ENCODE measurements around the gene LAMA2.

DNA sequence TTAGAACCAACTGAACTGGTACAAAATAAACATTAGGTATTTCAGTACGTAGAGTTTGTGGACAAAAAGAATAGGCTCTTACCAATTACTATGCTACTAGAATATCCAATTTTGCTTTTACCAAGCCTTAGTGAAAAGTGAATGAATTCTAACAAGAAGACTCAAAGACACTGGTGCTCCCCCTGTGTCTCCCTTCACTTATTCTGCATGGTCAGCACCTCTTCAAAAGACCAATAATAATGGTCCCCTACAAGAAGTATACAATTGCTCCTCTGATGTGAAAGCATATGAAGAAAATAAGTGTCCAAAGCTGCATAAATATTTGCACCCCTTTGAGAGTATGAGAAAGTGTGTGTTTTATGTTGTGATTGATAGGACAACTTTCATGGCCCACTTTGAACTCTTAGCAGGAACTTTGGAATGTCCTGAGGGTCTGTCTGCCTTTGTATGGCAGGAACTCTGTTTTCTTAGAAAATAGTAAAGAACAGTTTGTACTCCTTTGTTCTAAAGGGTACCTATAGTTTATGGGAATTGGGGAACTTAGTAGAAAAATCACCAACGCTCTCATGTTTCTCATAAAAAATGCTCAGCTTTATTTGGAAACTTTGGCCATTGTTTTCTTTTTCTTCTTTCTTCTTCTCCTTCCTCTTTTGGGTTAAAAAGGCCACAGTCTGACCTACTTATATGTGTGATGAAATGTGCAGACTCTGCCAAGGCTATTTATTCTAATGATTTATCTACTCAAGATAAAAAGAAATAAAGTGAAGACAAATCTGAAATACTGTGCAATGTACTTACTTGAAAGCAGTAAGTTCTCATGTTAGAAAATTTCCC, 352.4 kb downstream of the LAMA2 start:
- no peak for TF ChIP-seq ZNF7 (CRISPR knock-in tag; IDR thresholded peaks at IDR 0.05)
- TF ChIP-seq, protein P1, sequence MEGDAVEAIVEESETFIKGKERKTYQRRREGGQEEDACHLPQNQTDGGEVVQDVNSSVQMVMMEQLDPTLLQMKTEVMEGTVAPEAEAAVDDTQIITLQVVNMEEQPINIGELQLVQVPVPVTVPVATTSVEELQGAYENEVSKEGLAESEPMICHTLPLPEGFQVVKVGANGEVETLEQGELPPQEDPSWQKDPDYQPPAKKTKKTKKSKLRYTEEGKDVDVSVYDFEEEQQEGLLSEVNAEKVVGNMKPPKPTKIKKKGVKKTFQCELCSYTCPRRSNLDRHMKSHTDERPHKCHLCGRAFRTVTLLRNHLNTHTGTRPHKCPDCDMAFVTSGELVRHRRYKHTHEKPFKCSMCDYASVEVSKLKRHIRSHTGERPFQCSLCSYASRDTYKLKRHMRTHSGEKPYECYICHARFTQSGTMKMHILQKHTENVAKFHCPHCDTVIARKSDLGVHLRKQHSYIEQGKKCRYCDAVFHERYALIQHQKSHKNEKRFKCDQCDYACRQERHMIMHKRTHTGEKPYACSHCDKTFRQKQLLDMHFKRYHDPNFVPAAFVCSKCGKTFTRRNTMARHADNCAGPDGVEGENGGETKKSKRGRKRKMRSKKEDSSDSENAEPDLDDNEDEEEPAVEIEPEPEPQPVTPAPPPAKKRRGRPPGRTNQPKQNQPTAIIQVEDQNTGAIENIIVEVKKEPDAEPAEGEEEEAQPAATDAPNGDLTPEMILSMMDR (CRISPR knock-in tag; IDR thresholded peaks at IDR 0.05): no peak
- no peak for TF ChIP-seq RARG (CRISPR knock-in tag; IDR thresholded peaks at IDR 0.05; ENCODE audit: low read depth)
- no peak for TF ChIP-seq KDM5A (IDR thresholded peaks at IDR 0.05; ENCODE audit: borderline replicate concordance, low read length)
- no peak for TF ChIP-seq FOXP1 (IDR thresholded peaks at IDR 0.05)
- no peak for TF ChIP-seq FOXP1 (CRISPR knock-in tag; IDR thresholded peaks at IDR 0.05)
- no peak for TF ChIP-seq NFYB (CRISPR knock-in tag; IDR thresholded peaks at IDR 0.05)
- no peak for TF ChIP-seq ONECUT2 (CRISPR knock-in tag; IDR thresholded peaks at IDR 0.05)
- TF ChIP-seq FOXK2 (IDR thresholded peaks at IDR 0.05): no peak
- TF ChIP-seq, protein P2, sequence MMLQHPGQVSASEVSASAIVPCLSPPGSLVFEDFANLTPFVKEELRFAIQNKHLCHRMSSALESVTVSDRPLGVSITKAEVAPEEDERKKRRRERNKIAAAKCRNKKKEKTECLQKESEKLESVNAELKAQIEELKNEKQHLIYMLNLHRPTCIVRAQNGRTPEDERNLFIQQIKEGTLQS (CRISPR knock-in tag; IDR thresholded peaks at IDR 0.05): no peak
- no peak for TF ChIP-seq CBX2 (IDR thresholded peaks at IDR 0.05; ENCODE audit: low read depth, low read length)
- TF ChIP-seq CBX2 (CRISPR knock-in tag; IDR thresholded peaks at IDR 0.05; ENCODE audit: low read depth): no peak
- no peak for TF ChIP-seq HOXA3 (CRISPR knock-in tag; IDR thresholded peaks at IDR 0.05)
- no peak for TF ChIP-seq EP300 (IDR thresholded peaks at IDR 0.05; ENCODE audit: low read depth in 2 of 2, low read length in 2 of 2)
- TF ChIP-seq EP300 (CRISPR knock-in tag; IDR thresholded peaks at IDR 0.05; ENCODE audit: borderline replicate concordance): no peak
- no peak for TF ChIP-seq ZFP36 (IDR thresholded peaks at IDR 0.05; ENCODE audit: borderline replicate concordance, low read depth, low read length, partially characterized antibody)
- TF ChIP-seq, protein P3, sequence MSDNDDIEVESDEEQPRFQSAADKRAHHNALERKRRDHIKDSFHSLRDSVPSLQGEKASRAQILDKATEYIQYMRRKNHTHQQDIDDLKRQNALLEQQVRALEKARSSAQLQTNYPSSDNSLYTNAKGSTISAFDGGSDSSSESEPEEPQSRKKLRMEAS (IDR thresholded peaks at IDR 0.05): no peak

Data from HepG2 (cell line).